Gastrocnemius medialis (tissue), 4 donors: ENCODE data around the gene ZDHHC14. TPM values are rescaled to one million over a fixed set of nuclear protein-coding genes. Genes with fewer than 3 reads are reported as not detected.

ENCODE experiments used
- ATAC-seq, 2 donors: fragments of 150-250 bp; one replicate each; pipeline ENCODE4 v1.9.1; 2016
- DNase-seq, 2 donors: peaks; one replicate each; pipeline ENCODE4 v3.0.0-alpha.2; 2019
- H3K27ac ChIP-seq, 4 donors: fragments of 200-600 bp; sonication (generic); 1 replicate in 1 of 4; 2 replicates in 3 of 4; pipeline ENCODE4 v1.5.1; 2016 to 2018; ENCODE audit warnings: mild to moderate bottlenecking in 2 of 4, moderate library complexity in 1 of 4
- H3K27me3 ChIP-seq, 3 donors: fragments of 200-600 bp; sonication (generic) in 2 of 3; 1 replicate in 1 of 3; 2 replicates in 2 of 3; pipeline versions ENCODE4 v1.5.1 to v1.6.0; 2016 to 2019; ENCODE audit warnings: mild to moderate bottlenecking in 1 of 3, moderate library complexity in 1 of 3
- H3K36me3 ChIP-seq, 2 donors: fragments of 200-600 bp; sonication (generic) in 1 of 2; one replicate each; pipeline ENCODE4 v1.5.1; 2017 to 2018
- H3K4me1 ChIP-seq, 2 donors: fragments of 200-600 bp; sonication (generic) in 1 of 2; one replicate each; pipeline ENCODE4 v1.5.1; 2016 to 2017; ENCODE audit warnings: mild to moderate bottlenecking in 2 of 2
- H3K4me3 ChIP-seq, 4 donors: fragments of 200-600 bp; sonication (generic) in 3 of 4; 1 replicate in 1 of 4; 2 replicates in 3 of 4; pipeline ENCODE4 v1.5.1; 2016 to 2019; ENCODE audit warnings: mild to moderate bottlenecking in 2 of 4
- H3K9me3 ChIP-seq, 3 donors: fragments of 200-600 bp; sonication (generic) in 2 of 3; 1 replicate in 1 of 3; 2 replicates in 2 of 3; pipeline ENCODE4 v1.5.1; 2016 to 2019
- POLR2A ChIP-seq, 2 donors: fragments of 450-650 bp; IDR thresholded peaks; one replicate each; pipeline ENCODE4 v1.6.1; 2017; ENCODE audit warnings: antibody characterized with exemption in 2 of 2, mild to moderate bottlenecking in 2 of 2, moderate library complexity in 2 of 2
- in situ Hi-C, 4 donors: fragments of 200-750 bp; cut with MboI; loops; one replicate each; pipeline versions ENCODE4 v1.15.0 to v1.8.0; 2017; ENCODE audit warnings: low sequenced_read_pairs in 4 of 4
- intact Hi-C: fragments of 100-400 bp; cut with DNase I; formaldehyde crosslinking; loops from one replicate; pipeline ENCODE4 v1.15.1; 2023; ENCODE audit warnings: low total_unique reads
- total RNA-seq, 4 donors: library from RNA; depleted of rRNA; stranded (reverse); fragments of >200 nt; gene quantifications; one replicate each; pipeline versions ENCODE4 v1.1.0 to v1.2.3, GENCODE V29; 2016
- TF ChIP-seq, protein P1 (sequence below), 5 experiments: fragments of 450-650 bp in 3 of 5; fragments of 200-600 bp in 2 of 5; sonication (generic) in 2 of 5; IDR thresholded peaks in 4 of 5; conservative IDR thresholded peaks in 1 of 5; 1 replicate in 4 of 5; 2 replicates in 1 of 5; pipeline ENCODE4 v1.5.1; 2016 to 2019; ENCODE audit warnings: antibody characterized with exemption in 5 of 5, mild to moderate bottlenecking in 3 of 5, moderate library complexity in 3 of 5

Gene ZDHHC14
- total RNA-seq, 4 donors from 2014 or later: 3.7 to 7.7 (median 5.9) TPM

DNA sequence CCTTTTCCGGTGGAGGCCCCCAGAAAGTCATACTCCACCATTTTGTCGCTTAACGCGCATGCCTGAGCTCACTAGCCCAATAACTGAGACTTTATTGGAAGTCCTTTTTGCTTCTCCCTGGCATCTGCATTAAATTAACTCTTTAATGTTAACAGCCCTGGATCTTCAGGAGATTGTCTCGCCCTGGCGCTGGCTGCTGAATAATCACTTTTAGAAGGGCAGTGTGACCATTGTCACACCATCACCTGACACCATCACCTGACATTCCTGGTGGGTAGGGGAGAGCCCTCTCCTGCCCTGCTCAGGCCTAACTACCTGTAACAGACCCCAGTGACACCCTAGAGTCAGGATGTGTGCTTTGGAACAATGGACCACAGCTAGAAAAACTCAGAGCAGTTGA is 326.6 kb downstream of the ZDHHC14 start:
- DNase-seq (no peak), ATAC-seq (no peak)
- H3K36me3 ChIP-seq: no peaks in the 10 kb centered on the region
- intact Hi-C loops: no loop called here
- TF ChIP-seq, protein P1, sequence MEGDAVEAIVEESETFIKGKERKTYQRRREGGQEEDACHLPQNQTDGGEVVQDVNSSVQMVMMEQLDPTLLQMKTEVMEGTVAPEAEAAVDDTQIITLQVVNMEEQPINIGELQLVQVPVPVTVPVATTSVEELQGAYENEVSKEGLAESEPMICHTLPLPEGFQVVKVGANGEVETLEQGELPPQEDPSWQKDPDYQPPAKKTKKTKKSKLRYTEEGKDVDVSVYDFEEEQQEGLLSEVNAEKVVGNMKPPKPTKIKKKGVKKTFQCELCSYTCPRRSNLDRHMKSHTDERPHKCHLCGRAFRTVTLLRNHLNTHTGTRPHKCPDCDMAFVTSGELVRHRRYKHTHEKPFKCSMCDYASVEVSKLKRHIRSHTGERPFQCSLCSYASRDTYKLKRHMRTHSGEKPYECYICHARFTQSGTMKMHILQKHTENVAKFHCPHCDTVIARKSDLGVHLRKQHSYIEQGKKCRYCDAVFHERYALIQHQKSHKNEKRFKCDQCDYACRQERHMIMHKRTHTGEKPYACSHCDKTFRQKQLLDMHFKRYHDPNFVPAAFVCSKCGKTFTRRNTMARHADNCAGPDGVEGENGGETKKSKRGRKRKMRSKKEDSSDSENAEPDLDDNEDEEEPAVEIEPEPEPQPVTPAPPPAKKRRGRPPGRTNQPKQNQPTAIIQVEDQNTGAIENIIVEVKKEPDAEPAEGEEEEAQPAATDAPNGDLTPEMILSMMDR (IDR thresholded peaks at IDR 0.05 in 4 of 5, conservative IDR thresholded peaks at IDR 0.05 in 1 of 5): no peak
- no peak for TF ChIP-seq POLR2A (IDR thresholded peaks at IDR 0.05)
- no peaks in the 10 kb centered on the region for H3K9me3 ChIP-seq
- H3K4me1 ChIP-seq: no peaks in the 10 kb centered on the region
- H3K4me3 ChIP-seq: no peak overlapping the region
- H3K27me3 ChIP-seq: no peaks in the 10 kb centered on the region
- H3K27ac ChIP-seq: no peak overlapping the region
- in situ Hi-C loops: no loop called here

DNA sequence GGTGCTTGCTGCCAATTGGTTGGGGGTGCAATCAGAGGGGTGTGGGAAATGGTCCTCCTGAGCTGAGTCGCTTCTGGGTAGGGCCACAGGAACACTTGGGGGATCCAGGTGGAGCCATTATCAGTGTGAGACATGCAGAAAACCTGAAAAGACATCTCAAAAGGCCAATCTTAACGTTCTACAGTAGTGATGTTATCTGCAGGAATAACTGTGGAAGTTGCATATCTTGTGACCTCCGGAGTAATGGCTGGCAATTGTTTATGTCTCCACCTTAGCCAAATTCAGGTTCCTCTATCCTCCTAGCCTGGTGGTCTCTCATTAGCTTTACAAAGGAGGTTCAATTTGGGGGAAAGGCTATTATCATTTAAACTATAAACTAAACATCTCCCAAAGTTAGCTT is 327.2 kb downstream of the ZDHHC14 start:
- TF ChIP-seq, protein P1 (IDR thresholded peaks at IDR 0.05 in 4 of 5, conservative IDR thresholded peaks at IDR 0.05 in 1 of 5): no peak
- TF ChIP-seq POLR2A (IDR thresholded peaks at IDR 0.05): no peak
- ATAC-seq: no peak
- Histone ChIP-seq H3K9me3 (no peaks in the 10 kb centered on the region), H3K27ac (no peak overlapping the region), H3K4me3 (no peak overlapping the region), H3K36me3 (no peaks in the 10 kb centered on the region), H3K4me1 (no peaks in the 10 kb centered on the region), H3K27me3 (no peaks in the 10 kb centered on the region)
- intact Hi-C loops (no loop called here), in situ Hi-C loops (no loop called here)
- DNase-seq: no peak

DNA sequence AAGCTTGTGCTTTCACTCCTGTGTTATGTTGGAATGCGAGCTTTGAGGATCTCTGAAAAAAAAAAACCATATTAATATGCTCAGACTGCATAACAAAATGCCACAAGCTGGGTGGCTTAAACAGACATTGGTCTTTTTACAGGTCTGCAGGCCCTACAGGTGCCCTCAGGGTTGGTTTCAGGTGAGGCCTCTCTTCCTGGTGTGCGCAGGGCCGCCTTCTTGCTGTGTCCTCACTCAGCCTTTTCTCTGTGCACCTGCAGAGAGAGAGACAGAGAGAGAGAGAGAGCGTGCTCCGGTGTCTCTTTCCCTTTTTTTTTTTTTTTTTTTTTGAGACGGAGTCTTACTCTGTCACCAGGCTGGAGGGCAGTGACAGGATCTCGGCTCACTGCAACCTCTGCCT is 327.9 kb downstream of the ZDHHC14 start:
- intact Hi-C loops: no loop called here
- no peaks in the 10 kb centered on the region for H3K27me3 ChIP-seq
- DNase-seq (no peak), ATAC-seq (no peak)
- H3K27ac ChIP-seq: no peak overlapping the region
- in situ Hi-C loops: no loop called here
- TF ChIP-seq, protein P1 (IDR thresholded peaks at IDR 0.05 in 4 of 5, conservative IDR thresholded peaks at IDR 0.05 in 1 of 5): no peak
- TF ChIP-seq POLR2A (IDR thresholded peaks at IDR 0.05): no peak
- no peaks in the 10 kb centered on the region for H3K9me3 ChIP-seq
- H3K36me3 ChIP-seq: no peaks in the 10 kb centered on the region
- H3K4me3 ChIP-seq: no peak overlapping the region
- no peaks in the 10 kb centered on the region for H3K4me1 ChIP-seq

DNA sequence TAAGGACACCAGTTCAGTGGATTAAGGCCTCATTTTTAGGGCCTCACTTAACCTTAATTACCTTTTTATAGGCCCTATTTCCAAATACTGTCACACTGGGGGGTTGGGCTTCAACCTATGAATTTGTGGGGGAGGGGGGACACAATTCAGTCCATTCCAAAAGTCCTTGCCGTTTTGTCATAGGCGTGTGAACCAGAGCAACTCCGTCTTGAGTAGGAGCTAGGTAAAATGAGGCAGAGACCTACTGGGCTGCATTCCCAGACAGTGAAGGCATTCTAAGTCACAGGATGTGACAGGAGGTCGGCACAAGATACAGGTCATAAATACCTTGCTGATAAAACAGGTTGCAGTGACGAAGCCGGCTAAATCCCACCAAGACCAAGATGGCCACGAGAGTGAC is 328.6 kb downstream of the ZDHHC14 start:
- no peaks in the 10 kb centered on the region for H3K36me3 ChIP-seq
- DNase-seq (no peak), ATAC-seq (no peak)
- intact Hi-C loops (no loop called here), in situ Hi-C loops (no loop called here)
- TF ChIP-seq, protein P1 (IDR thresholded peaks at IDR 0.05 in 4 of 5, conservative IDR thresholded peaks at IDR 0.05 in 1 of 5): no peak
- TF ChIP-seq POLR2A (IDR thresholded peaks at IDR 0.05): no peak
- no peaks in the 10 kb centered on the region for H3K9me3 ChIP-seq
- no peaks in the 10 kb centered on the region for H3K4me1 ChIP-seq
- H3K27me3 ChIP-seq: no peaks in the 10 kb centered on the region
- H3K27ac ChIP-seq: no peak overlapping the region
- no peak overlapping the region for H3K4me3 ChIP-seq

DNA sequence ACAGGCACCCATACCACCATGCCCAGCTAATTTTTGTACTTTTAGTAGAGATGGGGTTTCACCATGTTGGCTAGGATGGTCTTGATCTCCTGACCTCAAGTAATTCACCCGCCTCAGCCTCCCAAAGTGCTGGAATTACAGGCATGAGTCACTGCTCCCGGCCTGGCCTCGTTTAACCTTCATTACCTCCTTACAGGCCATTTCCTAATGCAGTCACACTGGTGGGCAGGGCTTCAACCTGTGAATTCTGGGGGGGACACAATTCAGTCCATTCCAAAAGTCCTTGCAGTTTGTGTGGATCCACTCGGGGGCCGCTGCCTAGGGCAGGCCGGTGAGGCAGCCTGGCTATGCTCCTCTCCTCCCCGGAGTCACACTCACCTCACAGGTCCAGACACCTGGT is 329.6 kb downstream of the ZDHHC14 start:
- H3K36me3 ChIP-seq: no peaks in the 10 kb centered on the region
- no peaks in the 10 kb centered on the region for H3K27me3 ChIP-seq
- no peak overlapping the region for H3K27ac ChIP-seq
- peaks cover 0 to 4% of the 10 kb centered on the region in 2 donors for H3K4me1 ChIP-seq
- no peak overlapping the region for H3K4me3 ChIP-seq
- H3K9me3 ChIP-seq: no peaks in the 10 kb centered on the region
- intact Hi-C loops (no loop called here), in situ Hi-C loops (no loop called here)
- DNase-seq: peak in 1 of 2 donors; percentile 27
- ATAC-seq: no peak
- TF ChIP-seq, protein P1 (IDR thresholded peaks at IDR 0.05 in 4 of 5, conservative IDR thresholded peaks at IDR 0.05 in 1 of 5): no peak
- TF ChIP-seq POLR2A (IDR thresholded peaks at IDR 0.05): no peak
